Activated naive CD8-positive, alpha-beta T cell (primary cell): ENCODE measurements around the gene GPATCH1.
A peak's percentile ranks its signal among the peaks of the same experiment; 100 is the strongest.
"Not testable (repeated sequence)": the region's sequence is repeated elsewhere in the genome, so short reads cannot be mapped to it uniquely, and the experiment has no call there.

Experiments used
- H3K27ac Mint-ChIP-seq: one replicate; pipeline ENCODE4 v1.8.0; 2021; ENCODE audit warnings: mixed read lengths
- H3K27me3 Mint-ChIP-seq: one replicate; pipeline ENCODE4 v1.8.0; 2021; ENCODE audit warnings: mixed read lengths
- H3K36me3 Mint-ChIP-seq: one replicate; pipeline ENCODE4 v1.8.0; 2021; ENCODE audit warnings: mixed read lengths
- H3K4me1 Mint-ChIP-seq: one replicate; pipeline ENCODE4 v1.8.0; 2021; ENCODE audit warnings: low read depth, mixed read lengths
- H3K4me3 Mint-ChIP-seq: one replicate; pipeline ENCODE4 v1.8.0; 2021; ENCODE audit warnings: mild to moderate bottlenecking, mixed read lengths
- H3K9me3 Mint-ChIP-seq: one replicate; pipeline ENCODE4 v1.8.0; 2021; ENCODE audit warnings: low read depth, mixed read lengths

Gene GPATCH1

DNA sequence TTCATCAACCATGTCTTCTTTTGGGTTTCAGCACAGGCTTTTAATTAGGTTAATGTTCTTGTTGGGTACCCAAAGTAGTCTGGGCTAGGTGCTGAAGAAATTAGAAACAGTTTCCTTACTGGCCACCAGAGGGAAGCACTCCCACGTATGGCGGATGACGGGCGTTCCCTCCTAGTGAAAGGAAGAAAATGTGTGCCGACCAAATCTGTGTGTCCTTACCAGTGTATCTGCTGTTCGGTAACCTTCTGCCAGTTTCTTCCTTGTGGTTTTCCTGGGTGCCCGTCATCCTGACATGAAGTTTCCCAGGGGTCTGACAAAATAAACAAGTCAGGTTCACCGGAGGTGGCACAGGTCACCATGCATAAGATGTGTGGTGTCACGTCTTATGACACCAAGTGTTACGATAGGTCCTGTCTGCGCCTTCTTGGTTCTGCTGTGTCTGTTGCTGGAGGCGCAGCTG is 45.0 kb downstream of the GPATCH1 start:
- H3K4me1 Mint-ChIP-seq = peaks cover 7% of the 10 kb centered on the region
- H3K4me3 Mint-ChIP-seq = no peak overlapping the region
- H3K27me3 Mint-ChIP-seq = no peaks in the 10 kb centered on the region
- H3K36me3 Mint-ChIP-seq = peaks cover 12% of the 10 kb centered on the region
- no peaks in the 10 kb centered on the region for H3K9me3 Mint-ChIP-seq
- H3K27ac Mint-ChIP-seq = no peak overlapping the region

DNA sequence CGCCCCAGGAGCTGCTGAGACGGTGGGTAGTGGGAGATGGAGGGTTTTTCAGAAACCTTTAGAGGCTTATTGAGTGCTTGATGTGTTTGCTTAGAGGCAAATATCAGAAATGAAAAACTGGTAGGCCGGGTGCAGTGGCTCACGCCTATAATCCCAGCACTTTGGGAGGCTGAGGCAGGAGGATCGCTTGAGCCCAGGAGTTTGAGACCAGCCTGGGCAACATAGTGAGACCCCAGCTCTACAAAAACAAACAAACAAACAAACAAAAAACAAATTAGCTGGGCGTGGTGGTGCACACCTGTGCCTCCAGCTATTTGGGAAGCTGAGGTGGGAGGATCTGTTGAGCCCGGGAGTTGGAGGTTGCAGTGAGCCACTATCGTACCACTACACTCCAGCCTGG is 45.7 kb downstream of the GPATCH1 start:
- not testable (repeated sequence) for H3K4me1 Mint-ChIP-seq, H3K27me3 Mint-ChIP-seq, H3K9me3 Mint-ChIP-seq, H3K27ac Mint-ChIP-seq, H3K4me3 Mint-ChIP-seq
- peaks cover 12% of the 10 kb centered on the region for H3K36me3 Mint-ChIP-seq

DNA sequence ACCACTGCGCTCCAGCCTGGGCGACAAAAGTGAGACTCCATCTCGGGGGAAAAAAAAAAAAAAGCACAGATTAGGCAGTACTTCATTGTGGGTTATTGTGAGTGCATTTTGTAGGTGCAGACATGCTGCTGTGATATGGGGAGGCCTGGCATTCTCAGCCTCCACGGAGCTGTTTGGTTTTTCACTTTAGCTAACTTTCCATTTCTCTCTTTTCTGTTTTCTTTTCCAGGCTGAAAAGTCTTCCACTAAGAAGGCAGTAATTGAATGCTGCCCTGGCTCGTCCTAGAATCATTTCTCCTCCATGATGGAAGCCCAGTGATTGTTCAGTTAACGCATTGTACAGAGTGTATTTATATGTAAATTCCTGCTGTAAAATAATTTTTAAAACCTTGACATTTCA is 48.9 kb downstream of the GPATCH1 start:
- Mint-ChIP-seq H3K4me1 (peaks cover 5% of the 10 kb centered on the region), H3K36me3 (peaks cover 6% of the 10 kb centered on the region), H3K4me3 (no peak overlapping the region), H3K27ac (no peak overlapping the region), H3K9me3 (no peaks in the 10 kb centered on the region), H3K27me3 (no peaks in the 10 kb centered on the region)

DNA sequence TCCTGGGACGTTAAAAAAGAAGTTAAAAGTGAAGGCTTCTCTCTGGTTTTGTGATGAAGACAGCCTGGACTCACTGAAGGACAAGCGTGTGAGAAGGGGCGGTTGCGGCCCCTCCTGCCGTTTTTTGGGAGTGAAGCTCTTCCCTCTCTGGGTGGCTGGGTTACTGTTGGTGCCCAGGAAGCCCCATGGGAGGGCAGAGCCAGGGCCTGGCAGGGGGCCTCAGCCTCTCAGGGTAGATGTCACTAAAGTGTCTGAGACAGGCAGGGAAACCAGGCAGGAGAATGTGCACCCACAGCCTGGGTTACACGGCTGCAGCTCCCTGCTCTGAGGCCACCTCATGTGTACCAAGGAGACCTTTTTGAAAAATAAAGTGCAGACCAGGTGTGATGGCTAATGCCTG is 49.5 kb downstream of the GPATCH1 start:
- H3K27ac Mint-ChIP-seq = no peak overlapping the region
- peaks cover 5% of the 10 kb centered on the region for H3K36me3 Mint-ChIP-seq
- H3K27me3 Mint-ChIP-seq = no peaks in the 10 kb centered on the region
- peaks cover 8% of the 10 kb centered on the region for H3K4me1 Mint-ChIP-seq
- H3K4me3 Mint-ChIP-seq = no peak overlapping the region
- no peaks in the 10 kb centered on the region for H3K9me3 Mint-ChIP-seq

DNA sequence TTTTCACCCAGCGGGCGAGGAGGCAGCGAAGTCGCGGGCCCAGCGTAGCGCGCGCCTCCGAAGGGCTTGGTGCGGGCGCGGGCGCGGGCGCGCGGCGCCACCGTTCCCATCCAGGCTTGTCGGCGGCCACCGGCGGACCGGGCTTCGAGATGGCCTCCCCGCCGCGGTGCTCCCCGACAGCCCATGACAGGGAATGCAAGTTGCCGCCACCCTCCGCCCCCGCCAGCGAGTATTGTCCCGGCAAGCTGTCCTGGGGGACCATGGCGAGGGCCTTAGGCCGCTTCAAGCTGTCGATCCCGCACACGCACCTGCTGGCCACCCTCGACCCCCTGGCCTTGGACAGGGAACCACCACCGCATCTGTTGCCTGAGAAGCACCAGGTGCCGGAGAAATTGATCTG is 51.0 kb downstream of the GPATCH1 start, which contains the start of gene WDR88:
Gene WDR88, plus strand, starts transcription at position 94 of the 400 bp plus-strand sequence. Its CDS starts 56 bp downstream, at position 150.
- no peaks in the 10 kb centered on the region for H3K27me3 Mint-ChIP-seq
- no peak within 1 kb of the TSS for H3K27ac Mint-ChIP-seq
- H3K36me3 Mint-ChIP-seq = peaks cover 3% of the 10 kb centered on the region
- H3K4me1 Mint-ChIP-seq = peaks cover 3% of the 10 kb centered on the region
- no peaks in the 10 kb centered on the region for H3K9me3 Mint-ChIP-seq
- no peak within 1 kb of the TSS for H3K4me3 Mint-ChIP-seq

DNA sequence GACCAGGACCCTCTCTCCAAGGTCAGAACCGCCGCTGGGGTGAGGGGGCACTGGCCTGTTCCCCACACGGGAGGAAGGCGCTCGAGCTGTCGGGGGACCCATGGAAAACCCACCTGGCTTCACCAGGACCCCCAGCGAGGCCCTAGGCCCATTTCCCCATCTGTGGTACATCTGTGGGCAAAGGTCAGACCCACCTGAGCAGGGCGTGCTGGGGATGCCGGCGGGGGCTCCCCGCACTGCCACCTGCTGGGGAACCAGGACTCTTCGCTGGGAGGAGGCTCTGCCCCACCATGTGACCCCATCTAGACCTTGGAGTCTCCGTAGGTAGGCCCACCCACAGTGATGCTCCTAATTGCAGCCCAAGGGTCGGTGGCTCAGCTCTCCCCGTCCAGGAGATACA is 51.4 kb downstream of the GPATCH1 start:
- Mint-ChIP-seq H3K36me3 (peaks cover 3% of the 10 kb centered on the region), H3K9me3 (no peaks in the 10 kb centered on the region), H3K27me3 (no peaks in the 10 kb centered on the region), H3K4me1 (peaks cover 3% of the 10 kb centered on the region), H3K4me3 (no peak overlapping the region), H3K27ac (no peak overlapping the region)

DNA sequence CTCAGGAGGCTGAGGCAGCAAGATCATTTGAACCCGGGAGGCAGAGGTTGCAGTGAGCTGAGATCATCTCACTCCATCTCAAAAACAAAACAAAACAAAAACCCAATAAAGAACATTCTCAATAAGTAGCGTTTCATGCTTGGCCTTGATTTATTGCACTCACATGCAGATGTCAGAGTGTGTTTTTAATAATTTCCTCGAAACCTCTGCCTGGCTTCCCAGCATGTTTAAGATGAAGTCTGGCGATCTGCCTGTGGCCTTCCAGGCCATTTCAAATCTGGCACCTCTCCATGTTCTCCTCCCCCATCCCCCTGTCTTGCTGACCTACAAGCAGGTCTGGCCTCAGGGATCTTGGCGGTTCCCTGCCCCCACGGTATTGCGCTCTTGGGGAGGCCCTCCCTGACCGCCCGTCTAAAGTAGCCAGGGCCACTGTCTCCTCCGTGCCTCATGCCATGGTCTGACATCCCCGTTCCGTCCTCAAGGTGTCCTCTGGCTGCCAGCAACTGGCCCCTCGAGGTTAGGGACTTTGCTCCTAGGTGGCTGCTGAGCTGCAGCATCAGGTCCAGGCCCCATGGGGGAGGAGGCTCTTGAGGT is 52.6 kb downstream of the GPATCH1 start:
- Mint-ChIP-seq H3K9me3 (no peaks in the 10 kb centered on the region), H3K36me3 (peaks cover 2% of the 10 kb centered on the region), H3K4me1 (peaks cover 3% of the 10 kb centered on the region), H3K4me3 (no peak overlapping the region), H3K27me3 (no peaks in the 10 kb centered on the region), H3K27ac (no peak overlapping the region)

DNA sequence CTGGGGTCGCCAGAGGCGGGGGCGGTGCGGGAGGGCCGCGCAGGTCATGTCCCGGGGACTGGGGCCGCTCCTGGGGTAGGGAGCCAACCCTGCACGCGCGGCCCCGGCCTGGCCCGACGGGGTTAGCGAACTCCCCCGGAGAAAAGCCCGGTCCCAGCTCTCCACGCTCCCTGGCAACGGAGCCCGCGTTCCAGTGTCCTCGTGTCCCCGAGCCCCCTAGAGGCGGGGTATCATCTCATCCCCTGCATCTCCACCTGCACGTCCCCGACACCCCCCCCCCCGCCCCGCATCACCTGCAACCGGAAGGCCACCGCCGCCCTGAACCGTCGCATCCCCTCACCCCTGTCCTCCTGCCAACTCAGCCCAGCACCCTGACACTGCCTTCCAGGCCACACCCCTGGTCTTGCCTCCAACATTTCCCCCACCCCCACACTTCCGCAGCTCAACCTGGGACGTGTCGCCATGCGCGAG is 53.6 kb downstream of the GPATCH1 start:
- Mint-ChIP-seq H3K4me1 (peaks cover 3% of the 10 kb centered on the region), H3K27ac (no peak overlapping the region), H3K36me3 (no peaks in the 10 kb centered on the region), H3K4me3 (peak overlapping the region; percentile 48), H3K9me3 (no peaks in the 10 kb centered on the region), H3K27me3 (no peaks in the 10 kb centered on the region)

DNA sequence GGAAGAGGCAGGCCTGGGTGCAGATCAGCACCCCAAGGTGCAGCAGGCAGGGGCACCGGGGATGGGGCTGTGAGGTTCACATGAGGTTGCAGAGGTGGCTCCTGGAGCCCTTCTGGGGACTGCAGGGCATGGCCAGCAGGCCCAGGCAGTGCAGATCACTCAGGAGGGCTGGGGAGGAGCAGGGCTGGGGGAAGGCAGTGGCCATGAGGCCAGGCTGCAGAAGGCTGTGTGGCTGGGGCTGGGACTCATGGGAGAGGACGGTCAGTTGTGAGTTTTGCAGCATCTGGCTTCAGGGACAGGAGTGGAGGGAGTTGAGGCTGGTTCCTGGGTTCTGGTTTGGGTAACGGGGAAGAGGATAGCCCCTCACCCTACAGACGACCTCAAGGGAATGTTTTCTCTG is 58.2 kb downstream of the GPATCH1 start:
- H3K9me3 Mint-ChIP-seq = no peaks in the 10 kb centered on the region
- H3K27ac Mint-ChIP-seq = no peak overlapping the region
- H3K27me3 Mint-ChIP-seq = peaks cover 3% of the 10 kb centered on the region
- H3K4me1 Mint-ChIP-seq = peaks cover 6% of the 10 kb centered on the region
- H3K4me3 Mint-ChIP-seq = no peak overlapping the region
- H3K36me3 Mint-ChIP-seq = no peaks in the 10 kb centered on the region

DNA sequence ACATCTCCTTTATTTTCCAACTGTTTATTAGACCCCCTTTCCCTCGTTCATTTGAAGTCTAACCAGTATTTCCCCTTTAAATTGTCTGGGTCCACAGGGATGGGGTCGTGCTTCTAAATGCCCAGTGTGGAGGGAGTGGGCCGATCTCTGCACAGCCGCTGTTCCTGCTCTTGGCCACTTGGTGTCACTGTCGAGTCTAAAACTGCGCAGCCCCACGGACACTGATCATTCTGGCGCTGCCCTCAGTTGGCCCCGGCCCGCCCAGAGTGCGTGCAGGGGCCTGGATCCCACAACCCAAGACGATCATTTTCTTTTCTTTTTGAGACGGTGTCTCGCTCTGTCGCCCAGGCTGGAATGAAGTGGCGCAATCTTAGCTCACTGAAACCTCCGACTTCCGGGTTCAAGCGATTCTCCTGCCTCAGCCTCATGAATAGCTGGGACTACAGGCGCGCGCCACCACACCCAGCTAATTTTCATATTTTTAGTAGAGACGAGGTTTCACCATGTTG is 63.0 kb downstream of the GPATCH1 start:
- H3K4me1 Mint-ChIP-seq = peaks cover 5% of the 10 kb centered on the region
- no peak overlapping the region for H3K27ac Mint-ChIP-seq
- peaks cover 4% of the 10 kb centered on the region for H3K27me3 Mint-ChIP-seq
- no peaks in the 10 kb centered on the region for H3K36me3 Mint-ChIP-seq
- no peak overlapping the region for H3K4me3 Mint-ChIP-seq
- H3K9me3 Mint-ChIP-seq = no peaks in the 10 kb centered on the region

DNA sequence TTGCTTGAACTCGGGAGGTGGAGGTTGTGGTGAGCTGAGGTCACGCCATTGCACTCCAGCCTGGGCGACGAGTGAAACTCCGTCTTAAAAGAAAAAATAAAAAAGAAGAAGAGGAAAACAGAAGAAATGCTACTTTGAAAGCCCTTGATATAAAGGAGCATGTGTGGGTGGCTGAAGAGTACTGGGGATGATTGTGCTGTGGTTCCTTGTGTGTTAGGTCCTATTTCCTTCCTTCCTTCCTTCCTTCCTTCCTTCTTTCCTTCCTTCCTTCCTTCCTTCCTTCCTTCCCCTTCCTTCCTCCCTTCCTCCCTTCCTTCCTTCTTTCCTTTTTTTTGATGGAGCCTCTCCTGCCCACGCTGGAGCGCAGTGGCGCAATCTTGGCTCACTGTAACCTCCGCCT is 65.2 kb downstream of the GPATCH1 start:
- Mint-ChIP-seq H3K36me3 (no peaks in the 10 kb centered on the region), H3K27me3 (peaks cover 4% of the 10 kb centered on the region), H3K9me3 (no peaks in the 10 kb centered on the region), H3K4me3 (no peak overlapping the region), H3K27ac (no peak overlapping the region), H3K4me1 (peaks cover 5% of the 10 kb centered on the region)

DNA sequence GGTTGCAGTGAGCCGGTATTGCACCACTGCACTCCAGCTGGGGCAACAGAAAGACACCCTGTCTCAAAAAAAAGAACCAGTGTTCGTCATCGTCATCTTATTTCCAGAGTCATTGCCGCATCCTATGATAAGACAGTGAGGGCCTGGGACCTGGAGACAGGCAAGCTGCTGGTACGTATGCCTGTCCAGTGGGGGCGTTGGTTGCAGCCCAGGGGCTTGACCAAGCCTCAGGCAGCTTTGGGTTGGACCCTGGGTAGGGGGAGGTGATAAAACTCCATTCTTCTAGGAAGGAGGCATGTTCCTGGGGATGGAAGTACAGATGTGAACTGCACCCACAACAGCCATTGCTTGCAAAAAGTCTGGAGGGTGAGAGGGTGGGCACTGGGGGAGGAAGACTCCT is 66.6 kb downstream of the GPATCH1 start:
- Mint-ChIP-seq H3K36me3 (no peaks in the 10 kb centered on the region), H3K4me3 (no peak overlapping the region), H3K4me1 (peaks cover 5% of the 10 kb centered on the region), H3K27ac (no peak overlapping the region), H3K9me3 (no peaks in the 10 kb centered on the region), H3K27me3 (peaks cover 4% of the 10 kb centered on the region)

DNA sequence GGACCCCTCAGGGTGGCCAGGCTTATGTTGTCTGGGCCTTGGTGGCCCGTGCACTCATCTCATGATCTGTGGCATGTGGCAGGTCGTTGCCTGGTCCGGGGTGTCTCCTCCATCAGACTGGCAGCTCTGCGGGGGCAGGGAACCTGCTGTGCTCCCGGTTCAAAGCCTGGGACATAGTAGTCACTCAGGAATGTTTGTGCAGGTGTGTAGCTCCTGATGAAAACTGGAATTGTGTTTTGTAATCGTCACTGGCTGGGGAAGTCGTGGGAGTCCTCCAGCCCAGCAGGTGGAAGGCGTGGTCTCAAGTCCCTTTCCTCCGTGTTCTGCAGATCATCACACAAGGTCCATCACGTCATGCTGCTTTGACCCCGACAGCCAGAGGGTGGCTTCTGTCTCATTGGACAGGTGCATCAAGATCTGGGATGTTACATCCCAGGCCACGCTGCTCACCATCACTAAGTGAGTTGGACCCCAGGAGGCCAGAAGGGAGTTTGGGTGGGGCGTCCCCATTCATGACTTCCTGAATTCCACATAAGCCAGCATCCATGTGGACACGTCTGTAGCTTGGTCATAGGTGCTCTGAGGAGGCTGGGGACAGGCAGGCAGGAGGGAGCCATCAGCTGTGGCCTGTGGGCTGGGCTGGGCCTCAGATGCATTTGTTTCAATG is 70.0 kb downstream of the GPATCH1 start:
- H3K4me3 Mint-ChIP-seq = no peak overlapping the region
- no peak overlapping the region for H3K27ac Mint-ChIP-seq
- no peaks in the 10 kb centered on the region for H3K4me1 Mint-ChIP-seq
- H3K36me3 Mint-ChIP-seq = no peaks in the 10 kb centered on the region
- H3K27me3 Mint-ChIP-seq = no peaks in the 10 kb centered on the region
- no peaks in the 10 kb centered on the region for H3K9me3 Mint-ChIP-seq

DNA sequence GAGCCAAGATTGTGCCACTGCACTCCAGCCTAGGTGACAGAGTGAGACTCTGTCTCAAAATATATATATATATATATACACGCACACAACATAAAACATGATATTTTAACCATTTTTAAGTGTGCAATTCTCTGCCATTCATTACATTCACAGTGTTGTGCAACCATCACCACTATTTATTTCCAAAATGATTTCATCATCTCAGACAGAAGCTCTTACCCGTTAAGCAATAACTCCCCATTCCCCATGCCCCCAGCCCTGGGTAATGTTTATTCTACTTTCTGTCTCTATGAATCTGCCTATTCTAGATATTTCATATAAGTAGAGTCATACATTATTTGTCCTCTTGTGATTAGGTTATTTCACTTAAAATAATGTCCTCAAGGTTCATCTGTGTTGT is 71.2 kb downstream of the GPATCH1 start:
- H3K9me3 Mint-ChIP-seq = no peaks in the 10 kb centered on the region

DNA sequence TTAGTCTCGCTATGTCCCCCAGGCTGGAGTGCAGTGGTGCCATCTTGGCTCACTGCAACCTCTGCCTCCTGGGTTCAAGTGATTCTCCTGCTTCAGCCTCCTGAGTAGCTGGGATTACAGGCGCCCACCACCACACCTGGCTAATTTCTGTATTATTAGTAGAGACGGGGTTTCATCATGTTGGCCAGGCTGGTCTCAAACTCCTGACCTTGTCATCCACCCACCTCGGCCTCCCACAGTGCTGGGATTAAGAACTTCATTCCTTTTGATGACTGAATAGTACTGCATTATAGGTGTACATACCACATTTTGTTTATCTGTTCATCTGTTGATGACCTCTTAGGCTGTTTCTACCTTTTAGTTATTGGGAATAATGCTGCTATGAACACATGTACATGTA is 71.6 kb downstream of the GPATCH1 start:
- H3K4me3 Mint-ChIP-seq, H3K27me3 Mint-ChIP-seq, H3K27ac Mint-ChIP-seq, H3K9me3 Mint-ChIP-seq, H3K36me3 Mint-ChIP-seq, H3K4me1 Mint-ChIP-seq: not testable (repeated sequence)

More for the DNA sequence above, 71.2 kb downstream of the GPATCH1 start:
- no peak overlapping the region for H3K4me3 Mint-ChIP-seq
- H3K36me3 Mint-ChIP-seq = no peaks in the 10 kb centered on the region
- H3K27me3 Mint-ChIP-seq = no peaks in the 10 kb centered on the region
- no peak overlapping the region for H3K27ac Mint-ChIP-seq
- no peaks in the 10 kb centered on the region for H3K4me1 Mint-ChIP-seq

DNA sequence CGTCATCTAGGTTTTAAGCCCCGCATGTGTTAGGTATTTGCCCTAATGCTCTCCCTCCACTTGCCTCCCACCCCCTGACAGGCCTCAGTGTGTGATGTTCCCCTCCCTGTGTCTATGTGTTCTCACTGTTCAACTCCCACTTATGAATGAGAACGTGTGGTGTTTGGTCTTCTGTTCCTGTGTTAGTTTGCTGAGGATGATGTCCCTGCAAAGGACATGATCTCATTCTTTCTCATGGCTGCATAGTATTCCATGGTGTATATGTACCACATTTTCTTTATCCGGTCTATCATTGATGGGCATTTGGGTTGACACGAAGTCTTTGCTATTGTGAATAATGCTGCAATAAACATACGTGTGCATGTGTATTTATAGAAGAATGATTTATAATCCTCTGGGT is 73.3 kb downstream of the GPATCH1 start:
- not testable (repeated sequence) for H3K9me3 Mint-ChIP-seq, H3K4me3 Mint-ChIP-seq, H3K36me3 Mint-ChIP-seq, H3K27ac Mint-ChIP-seq, H3K27me3 Mint-ChIP-seq
- H3K4me1 Mint-ChIP-seq = peaks cover 12% of the 10 kb centered on the region
